GM21717 (cell line): ENCODE results near the gene SUPT5H.
A peak's percentile ranks its signal among the peaks of the same experiment; 100 is the strongest.
"Not testable (repeated sequence)": the region's sequence is repeated elsewhere in the genome, so short reads cannot be mapped to it uniquely, and the experiment has no call there.

Experiments used
- ATAC-seq: cut with Tn5 transposase; IDR thresholded peaks from one replicate; pipeline ENCODE4 v1.9.1; 2021; ENCODE audit warnings: mild to moderate bottlenecking, moderate library complexity; ENCODE audit not compliant: unreplicated experiment

Gene SUPT5H

DNA sequence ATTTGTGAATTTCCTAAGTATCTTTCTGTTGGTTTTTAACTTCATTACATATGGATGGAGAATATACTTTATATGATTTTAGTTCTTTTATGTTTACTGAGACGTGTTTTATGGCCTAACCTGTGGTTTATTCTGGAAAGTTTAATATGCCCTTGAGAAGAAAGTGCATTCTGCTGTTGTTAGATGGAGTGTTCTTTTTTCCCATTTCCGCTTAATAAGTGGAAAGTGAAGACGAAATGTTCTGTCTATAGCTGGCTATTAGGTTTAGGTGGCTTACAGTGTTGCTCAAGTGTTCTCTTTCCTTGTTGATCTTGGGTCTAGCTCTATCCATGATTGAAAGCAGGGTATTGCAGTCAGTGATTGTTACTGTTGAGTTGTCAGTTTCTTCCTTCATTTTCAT, 18.0 kb downstream of the SUPT5H start:
- no peak for ATAC-seq

DNA sequence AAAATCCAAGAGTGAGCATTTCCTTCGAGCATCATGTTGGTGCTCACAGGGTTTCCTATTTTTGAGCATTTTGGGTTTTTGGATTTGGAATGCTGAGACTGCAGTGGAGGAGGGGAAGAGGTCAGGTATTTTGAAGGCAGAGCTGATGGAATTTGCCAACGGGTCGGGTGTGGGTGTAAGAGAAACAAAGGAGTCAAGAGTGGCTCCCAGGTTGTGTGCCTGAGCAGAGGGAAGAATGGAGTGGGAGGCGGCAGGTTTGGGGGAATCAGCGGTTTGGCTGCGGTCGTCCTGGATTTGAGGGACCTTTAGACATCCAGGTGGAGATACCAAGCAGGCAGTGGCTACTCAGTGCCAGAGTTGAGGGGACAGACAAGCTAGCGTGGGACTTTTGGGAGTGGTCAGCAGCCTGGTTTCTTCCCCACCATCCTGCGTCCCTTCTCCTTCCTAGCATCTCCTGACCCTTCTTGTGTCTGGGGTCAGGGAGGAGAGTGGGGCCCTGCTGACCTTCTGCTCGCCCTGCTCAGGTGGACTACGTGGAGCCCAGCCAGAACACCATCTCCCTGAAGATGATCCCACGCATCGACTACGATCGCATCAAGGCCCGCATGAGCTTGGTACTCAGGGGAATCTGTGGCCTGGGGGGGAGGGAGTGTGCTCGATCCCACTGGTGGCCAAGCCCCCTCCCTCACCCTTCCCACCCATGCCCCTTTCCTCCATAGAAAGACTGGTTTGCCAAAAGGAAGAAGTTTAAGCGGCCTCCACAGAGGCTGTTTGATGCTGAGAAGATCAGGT, 20.8 kb downstream of the SUPT5H start:
- no peak for ATAC-seq

DNA sequence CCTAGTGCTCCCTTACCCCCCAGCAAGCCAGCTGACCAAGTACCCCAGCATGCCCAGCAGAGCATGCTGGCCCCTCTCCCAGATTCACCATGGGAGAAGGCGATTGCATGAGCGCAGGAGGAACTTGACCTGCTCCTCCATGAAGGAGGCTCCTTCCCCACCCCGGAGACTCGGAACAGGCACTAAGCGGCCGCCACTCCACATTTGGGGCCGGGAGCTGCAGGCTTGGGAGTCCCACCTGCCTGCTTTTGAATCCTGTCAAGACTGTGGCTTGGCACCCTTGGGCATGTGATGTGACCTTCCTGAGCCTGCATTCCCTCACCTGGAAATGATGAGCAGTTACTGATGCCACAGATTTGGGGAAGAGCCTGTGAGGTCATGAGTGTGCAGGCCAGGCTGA, 22.6 kb downstream of the SUPT5H start:
- no peak for ATAC-seq

DNA sequence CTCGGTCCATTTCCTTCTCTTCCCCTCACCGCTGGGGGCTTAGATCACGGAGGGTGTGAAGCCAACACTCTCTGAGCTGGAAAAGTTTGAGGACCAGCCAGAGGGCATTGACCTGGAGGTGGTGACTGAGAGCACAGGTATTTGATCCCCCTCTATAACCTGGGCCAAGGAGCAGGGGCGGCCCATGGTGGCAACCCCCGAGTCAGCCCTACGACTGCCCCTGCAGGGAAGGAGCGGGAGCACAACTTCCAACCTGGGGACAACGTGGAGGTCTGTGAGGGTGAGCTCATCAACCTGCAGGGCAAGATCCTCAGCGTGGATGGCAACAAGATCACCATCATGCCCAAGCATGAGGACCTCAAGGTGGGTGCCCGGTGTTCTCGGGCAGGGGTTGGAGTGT, 23.7 kb downstream of the SUPT5H start:
- ATAC-seq, result no peak

DNA sequence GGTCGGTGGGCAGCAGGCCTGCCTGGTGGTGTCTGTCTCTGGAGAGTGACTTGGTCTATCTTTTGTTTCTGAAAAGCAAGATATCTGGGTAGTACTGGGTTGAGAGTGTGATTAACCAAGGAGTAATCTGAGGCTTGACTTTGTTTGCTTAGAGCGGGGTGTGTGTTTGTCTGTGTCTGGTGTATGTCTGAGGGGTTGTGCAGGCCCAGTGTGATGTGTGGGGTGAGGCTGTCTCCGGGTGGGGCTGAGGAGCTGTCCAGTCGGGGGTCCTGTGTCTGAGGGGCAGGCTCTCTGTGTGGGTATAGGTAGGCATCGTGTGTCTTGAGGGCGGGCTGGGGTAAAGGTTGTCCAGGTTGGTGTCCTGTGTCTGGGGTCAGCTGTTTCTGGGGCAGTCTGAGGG, 24.2 kb downstream of the SUPT5H start:
- no peak for ATAC-seq

DNA sequence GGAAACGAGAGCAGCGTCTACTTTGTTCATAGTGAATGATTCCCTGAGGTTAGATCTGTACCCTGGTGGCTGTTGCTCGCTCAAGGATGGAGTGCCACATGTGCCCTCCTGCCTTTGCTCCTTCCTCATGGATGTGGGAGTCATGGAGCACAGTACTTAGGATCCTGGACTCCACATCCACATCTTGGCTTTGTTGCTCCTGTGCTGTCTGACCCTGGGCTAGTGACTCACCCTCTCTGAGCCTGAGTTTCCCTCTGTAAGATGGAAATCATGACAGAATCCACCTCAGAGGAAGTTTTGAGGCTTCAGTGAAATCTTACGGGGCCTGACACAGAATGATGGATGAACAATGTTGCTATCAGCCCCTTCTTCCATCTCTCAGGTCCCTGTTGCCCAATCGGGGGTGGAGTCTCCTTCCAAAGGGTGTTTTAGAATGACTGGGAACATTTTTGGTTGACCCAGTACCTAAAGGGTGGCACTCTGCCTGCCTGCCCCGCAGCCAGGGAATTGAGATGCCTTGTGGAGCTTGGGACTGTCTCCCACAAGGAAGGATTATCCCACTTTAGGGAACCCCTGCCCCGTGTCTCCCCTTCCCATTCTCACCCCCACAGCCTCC, 25.4 kb downstream of the SUPT5H start:
- no peak for ATAC-seq

DNA sequence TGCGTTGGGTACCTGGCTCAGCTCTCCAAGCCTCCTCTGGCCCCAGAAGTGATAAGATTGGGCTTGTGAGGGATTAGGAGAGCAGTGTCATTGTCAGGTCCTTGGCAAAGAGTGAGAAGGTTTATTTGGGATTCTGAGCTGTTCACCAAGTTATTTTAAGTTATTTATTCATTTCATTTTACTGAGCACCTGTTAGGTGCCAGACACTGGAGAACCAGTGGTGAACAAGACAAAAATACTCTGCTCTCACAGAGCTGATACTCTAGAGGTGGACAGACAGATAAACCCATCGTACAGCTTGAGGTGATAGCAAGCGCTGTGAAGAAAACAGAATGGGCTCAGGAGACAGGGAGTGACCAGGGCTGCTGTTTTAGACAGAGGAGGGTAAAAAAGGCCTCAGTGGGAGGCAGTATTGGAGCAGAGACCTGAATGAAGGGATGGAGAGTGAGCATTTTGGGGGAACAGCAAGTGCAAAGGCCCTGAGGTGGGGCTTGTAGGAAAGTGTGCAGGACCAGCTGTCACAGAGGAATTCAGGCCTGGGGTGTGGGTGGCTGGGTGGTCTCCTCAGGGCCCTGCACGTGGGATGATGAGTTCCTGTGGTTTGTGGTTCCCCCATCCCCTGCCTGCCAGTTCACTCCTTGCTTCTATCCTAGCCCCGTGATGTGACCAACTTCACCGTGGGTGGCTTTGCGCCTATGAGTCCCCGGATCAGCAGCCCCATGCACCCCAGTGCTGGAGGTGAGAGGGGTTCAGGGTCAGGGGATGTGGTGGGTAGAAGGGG, 26.6 kb downstream of the SUPT5H start:
- ATAC-seq, result no peak

DNA sequence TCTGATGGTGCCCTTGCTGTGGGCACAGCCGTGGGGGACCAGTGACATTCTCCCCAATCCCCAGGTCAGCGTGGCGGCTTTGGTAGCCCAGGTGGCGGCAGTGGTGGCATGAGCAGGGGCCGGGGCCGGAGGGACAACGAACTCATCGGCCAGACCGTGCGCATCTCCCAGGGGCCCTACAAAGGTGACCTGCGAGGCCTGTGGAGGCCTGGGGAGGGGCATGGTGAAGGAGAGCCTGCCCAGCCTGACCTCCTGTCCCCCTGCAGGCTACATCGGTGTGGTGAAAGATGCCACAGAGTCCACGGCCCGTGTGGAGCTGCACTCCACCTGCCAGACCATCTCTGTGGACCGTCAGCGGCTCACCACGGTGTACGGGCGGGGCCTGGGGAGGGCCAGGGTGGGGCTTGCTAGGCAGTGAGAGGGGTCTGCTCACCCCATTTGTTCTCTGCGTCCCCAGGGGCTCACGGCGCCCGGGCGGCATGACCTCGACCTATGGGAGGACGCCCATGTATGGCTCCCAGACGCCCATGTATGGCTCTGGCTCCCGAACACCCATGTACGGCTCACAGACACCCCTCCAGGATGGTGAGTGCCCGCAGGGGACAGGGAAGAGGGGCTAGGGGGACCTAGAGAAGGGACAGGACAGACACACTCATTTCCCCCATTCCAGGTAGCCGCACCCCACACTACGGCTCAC, 27.5 kb downstream of the SUPT5H start:
- no peak for ATAC-seq

DNA sequence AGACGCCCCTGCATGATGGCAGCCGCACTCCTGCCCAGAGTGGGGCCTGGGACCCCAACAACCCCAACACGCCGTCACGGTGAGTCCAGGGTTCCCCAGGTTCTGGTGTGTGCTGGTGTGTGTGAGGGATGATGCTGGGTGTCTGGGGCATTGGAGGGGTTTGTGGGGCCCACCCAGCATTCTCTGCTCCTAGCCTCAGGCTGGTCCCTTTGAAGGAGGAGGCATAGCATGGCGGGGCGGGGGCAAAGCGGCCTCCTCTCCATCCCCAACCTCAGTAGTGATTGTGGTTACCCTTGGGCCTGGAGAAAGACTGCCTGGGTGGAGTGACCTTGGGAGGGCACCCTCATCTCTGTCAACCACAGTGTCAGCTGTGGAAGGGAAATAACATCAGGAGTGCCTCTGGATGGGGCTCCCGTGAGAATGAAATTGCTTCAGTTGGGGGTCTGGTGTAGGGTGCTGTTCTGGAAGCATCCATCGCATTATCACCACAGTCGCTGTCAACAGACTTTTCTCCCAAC, 28.1 kb downstream of the SUPT5H start:
- ATAC-seq, result no peak

DNA sequence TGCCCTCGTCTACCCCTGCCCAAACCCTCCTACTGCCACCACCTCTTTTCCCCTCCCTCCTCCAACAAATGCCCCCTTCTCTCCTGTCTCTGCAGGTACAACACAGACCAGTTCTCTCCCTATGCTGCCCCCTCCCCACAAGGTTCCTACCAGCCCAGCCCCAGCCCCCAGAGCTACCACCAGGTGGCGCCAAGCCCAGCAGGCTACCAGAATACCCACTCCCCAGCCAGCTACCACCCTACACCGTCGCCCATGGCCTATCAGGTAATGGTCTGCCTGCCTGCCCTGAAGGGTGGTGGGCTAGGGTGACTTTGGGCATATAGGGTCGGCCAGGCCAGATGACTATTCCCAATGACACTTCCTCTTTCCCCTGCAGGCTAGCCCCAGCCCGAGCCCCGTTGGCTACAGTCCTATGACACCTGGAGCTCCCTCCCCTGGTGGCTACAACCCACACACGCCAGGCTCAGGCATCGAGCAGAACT, 28.8 kb downstream of the SUPT5H start:
- no peak for ATAC-seq

DNA sequence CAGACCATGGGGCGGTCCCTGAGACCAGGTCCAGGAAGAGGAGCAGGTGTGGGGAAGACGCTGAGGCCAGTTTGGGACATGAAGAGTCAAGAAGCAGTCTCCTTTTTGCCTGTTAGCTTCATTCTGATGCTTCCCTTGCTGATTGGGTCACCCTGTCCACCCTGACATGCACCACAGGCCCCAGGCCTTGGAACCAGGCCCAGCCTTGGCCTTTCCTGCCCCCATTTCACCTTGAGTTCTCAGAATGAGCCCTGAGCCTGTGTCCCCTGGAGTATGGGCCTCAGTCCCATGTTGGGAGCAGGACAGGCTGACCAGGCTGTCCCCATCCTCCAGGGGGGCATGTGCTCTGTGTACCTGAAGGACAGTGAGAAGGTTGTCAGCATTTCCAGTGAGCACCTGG, 30.4 kb downstream of the SUPT5H start:
- ATAC-seq, result no peak

DNA sequence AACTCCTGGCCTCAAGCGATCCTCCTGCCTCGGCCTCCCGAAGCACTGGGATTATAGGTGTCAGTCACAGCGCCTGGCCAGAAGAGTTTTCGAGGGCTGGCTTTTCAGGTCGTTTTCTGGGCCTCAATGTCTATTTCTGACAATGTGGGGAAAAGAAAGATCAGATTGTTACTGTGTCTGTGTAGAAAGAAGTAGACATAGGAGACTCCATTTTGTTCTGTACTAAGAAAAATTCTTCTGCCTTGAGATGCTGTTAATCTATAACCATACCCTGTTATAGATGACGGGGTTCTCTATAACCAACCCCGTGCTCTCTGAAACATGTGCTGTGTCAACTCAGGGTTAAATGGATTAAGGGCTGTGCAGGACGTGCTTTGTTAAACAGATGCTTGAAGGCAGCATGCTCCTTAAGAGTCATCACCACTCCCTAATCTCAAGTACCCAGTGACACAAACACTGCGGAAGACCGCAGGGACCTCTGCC, 34.0 kb downstream of the SUPT5H start:
- not testable (repeated sequence) for ATAC-seq

DNA sequence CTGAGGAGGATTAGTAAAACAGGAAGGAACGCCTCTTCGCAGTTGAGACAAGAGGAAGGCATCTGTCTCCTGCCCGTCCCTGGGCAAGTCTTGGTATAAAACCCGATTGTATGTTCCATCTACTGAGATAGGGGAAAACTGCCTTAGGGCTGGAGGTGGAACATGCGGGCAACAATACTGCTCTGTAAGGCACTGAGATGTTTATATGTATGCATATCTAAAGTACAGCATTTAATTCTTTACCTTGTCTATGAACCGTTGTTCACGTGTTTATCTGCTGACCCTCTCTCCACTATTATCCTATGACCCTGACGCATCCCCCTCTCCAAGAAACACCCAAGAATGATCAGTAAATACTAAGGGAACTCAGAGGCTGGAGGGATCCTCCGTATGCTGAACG, 34.5 kb downstream of the SUPT5H start:
- no peak for ATAC-seq

DNA sequence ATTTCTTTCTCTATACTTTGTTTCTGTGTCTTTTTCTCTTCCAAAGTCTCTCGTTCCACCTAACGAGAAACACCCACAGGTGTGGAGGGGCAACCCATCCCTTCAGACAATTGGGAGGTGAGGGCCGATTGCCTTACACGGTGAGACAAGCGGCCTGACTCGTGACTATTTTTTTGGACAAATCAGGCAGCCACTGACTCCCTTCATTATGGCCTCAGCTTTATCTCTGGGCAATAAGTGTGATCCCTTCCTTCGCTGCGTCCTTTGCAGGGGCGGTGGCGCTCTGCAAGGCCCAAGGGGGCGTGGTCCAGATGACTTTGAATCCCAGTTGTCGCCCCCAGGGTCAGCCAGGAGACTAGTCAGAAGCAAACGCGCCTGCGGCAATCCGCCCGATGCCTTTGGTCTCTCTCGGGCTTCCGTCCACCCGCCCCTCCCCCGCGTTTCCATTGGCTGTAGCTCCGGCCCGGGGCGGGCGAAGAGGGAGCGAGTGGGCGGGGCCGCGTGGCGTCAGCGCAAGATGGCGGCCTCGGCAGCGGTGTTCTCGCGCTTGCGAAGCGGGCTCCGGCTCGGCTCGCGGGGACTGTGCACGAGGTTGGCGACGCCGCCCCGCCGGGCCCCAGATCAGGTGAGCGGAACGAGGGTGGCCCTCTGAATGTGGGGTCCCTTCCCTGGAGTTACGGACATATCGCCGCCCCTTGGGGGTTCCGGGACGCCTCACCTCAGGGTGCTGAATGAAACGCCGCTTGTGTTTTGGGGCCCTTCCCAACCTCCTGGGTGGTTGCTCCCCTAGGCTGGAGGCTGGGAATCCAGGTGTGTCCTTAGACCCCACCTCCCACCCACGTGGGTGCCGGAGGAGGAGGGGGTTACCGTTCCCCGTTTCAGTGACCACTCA, 35.2 kb downstream of the SUPT5H start, which contains the start of gene TIMM50:
TSS of gene TIMM50 (plus strand) at position 502 of the 892 bp plus-strand sequence. CDS start at position 518, 16 bp downstream.
- ATAC-seq, result peak; percentile 78

DNA sequence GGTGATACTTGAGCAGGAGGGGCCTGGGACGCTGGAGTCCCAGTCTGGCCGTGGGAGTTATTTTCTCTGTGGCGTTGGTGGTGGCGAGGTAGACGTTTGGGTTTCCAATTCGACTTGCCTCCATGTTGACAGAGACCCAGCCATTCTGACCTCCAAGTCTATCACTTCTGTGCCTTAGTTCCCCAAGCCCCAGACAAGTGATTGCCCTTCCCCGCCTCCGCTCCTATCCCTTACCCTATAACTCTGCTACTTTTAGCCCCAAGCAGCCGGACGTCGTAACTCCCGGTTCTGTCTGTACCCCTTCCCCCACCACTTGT, 35.8 kb downstream of the SUPT5H start:
- peak; percentile 28 for ATAC-seq

DNA sequence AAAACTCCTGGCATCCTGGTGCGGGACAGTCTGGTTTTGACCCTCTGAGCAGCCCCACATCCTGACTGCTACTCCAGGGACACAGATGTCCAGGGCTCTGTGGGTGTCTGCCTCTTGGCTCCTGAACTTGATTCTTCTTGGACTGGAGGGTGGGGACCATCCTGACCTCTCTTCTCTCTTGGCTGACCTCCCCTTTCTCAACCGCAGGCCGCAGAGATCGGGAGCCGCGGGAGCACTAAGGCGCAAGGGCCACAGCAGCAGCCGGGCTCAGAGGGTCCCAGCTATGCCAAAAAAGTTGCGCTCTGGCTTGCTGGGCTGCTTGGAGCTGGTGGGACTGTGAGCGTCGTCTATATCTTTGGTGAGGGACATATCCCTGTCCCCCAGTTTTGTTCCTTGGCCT, 36.3 kb downstream of the SUPT5H start:
- no peak for ATAC-seq

DNA sequence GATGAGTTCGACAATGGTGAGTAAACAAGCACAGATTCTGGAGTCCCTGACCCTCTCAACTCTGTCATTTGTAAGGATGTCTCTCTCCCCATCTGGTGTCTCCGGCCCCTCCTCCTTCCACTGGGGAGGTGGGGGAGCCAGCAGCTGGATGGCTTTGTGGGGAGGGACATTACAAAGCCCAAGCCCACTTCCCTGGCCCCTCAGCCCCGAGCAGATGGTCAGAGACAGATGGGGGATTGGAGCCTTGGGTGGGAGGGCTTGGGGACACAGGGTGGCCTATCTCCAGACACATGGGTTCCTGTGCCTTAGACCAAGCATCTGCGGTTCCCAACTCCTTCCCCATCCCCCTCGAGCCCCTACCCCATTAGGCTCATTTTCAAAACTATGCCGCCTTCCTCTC, 37.8 kb downstream of the SUPT5H start:
- ATAC-seq, result no peak

DNA sequence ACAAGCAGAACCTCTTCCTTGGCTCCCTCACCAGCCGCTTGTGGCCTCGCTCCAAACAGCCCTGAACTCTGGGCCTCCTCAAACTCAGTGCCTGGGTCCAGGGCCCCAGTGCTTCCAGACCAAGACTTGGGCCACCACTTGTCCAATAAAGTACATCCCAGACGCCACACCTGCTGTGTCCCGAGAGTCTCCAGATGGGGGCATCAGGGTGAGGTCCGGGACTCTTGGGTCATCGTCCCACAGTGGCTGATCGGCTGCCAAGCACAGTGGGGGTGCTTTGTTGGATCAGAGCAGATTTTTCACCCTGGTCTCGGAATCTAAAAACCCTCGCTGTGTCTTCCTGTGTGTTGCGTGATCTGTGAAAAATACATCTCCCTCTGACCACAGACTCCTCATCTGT, 44.4 kb downstream of the SUPT5H start:
- no peak for ATAC-seq

DNA sequence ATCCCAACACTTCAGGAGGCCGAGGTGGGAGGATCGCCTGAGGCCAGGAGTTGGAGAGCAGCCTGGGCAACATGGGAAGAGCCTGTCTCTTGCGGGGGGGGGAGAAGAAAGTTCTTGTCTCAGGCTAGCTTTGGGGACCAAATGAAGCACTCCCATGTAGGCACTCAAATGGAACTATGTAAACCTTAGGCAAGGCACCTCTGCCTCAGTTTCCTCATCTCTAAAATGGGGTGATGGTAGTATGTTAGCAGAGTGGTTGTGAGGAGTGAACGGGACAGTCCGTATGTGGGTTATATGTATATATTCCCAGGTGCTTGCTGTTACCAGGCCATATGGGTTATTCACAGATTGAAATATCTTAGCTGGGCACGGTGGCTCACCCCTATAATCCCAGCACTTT, 46.8 kb downstream of the SUPT5H start:
- no peak for ATAC-seq

DNA sequence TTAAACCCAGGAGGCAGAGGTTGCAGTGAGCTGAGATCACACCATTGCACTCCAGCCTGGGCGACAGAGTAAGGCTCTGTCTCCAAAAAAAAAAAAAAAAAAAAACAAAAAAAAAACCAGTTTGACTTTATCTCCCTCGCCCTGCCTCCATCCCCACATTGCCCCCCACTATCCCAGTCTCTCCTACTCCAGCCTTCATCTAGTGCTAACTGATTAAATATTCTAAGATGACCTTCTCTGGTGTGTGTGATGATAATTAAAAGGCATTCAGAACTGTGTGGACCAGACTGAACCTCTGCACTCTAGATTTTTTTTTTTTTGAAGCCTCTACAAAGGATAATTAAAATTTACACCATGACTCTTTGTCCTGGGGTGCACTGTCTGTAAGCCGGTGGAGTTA, 47.4 kb downstream of the SUPT5H start:
- no peak for ATAC-seq
